Stimulated activated naive B cell treated with anti-CD40 and anti-IgM and Interleukin-4, amounts not matched to agents 10 μg/mL and 1 μg/mL and 100 μg/mL, for 72 hours (primary cell): Measurements from ENCODE around the gene MON1B.
"Not testable (repeated sequence)": the region's sequence is repeated elsewhere in the genome, so short reads cannot be mapped to it uniquely, and the experiment has no call there.

Source experiments
- ATAC-seq, 2 donors: fragments of 150-1000 bp; cut with Tn5 transposase; replicated peaks; 2 replicates each; pipeline ENCODE4 v1.10.0; 2021; ENCODE audit warnings: moderate library complexity in 1 of 2
- DNase-seq: peaks from one replicate; pipeline ENCODE4 v3.0.0; 2021
- H3K27ac Mint-ChIP-seq: one replicate; pipeline ENCODE4 v1.8.0; 2022; ENCODE audit warnings: mild to moderate bottlenecking, mixed read lengths
- H3K27me3 Mint-ChIP-seq, 2 donors: one replicate each; pipeline ENCODE4 v1.8.0; 2022; ENCODE audit warnings: mixed read lengths in 2 of 2
- H3K36me3 Mint-ChIP-seq, 2 donors: one replicate each; pipeline ENCODE4 v1.8.0; 2022; ENCODE audit warnings: mixed read lengths in 2 of 2, mild to moderate bottlenecking in 1 of 2
- H3K4me1 Mint-ChIP-seq, 2 donors: one replicate each; pipeline ENCODE4 v1.8.0; 2022; ENCODE audit warnings: mixed read lengths in 2 of 2, mild to moderate bottlenecking in 1 of 2
- H3K4me3 Mint-ChIP-seq, 2 donors: one replicate each; pipeline ENCODE4 v1.8.0; 2022; ENCODE audit warnings: mild to moderate bottlenecking in 2 of 2, mixed read lengths in 2 of 2, moderate library complexity in 1 of 2
- H3K9me3 Mint-ChIP-seq, 2 donors: one replicate each; pipeline ENCODE4 v1.8.0; 2022; ENCODE audit warnings: mixed read lengths in 2 of 2, mild to moderate bottlenecking in 1 of 2

The MON1B gene

DNA sequence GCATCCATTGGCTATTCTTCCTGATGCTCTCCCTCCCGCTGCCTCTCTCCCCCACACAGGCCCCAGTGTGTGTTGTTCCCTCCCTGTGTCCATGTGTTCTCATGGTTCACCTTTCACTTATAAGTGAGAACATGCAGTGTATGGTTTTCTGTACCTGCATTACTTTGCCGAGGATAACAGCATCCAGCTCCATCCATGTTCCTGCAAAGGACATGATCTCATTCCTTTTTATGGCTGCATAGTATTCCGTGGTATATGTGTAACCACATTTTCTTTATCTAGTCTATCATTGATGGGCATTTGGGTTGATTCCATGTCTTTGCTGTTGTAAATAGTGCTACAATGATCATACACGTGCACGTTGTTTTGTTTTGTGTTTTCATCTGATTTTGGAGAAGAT lies 51.5 kb downstream of the MON1B start:
- not testable (repeated sequence) for ATAC-seq, H3K4me3 Mint-ChIP-seq, DNase-seq, H3K9me3 Mint-ChIP-seq, H3K27ac Mint-ChIP-seq, H3K4me1 Mint-ChIP-seq, H3K36me3 Mint-ChIP-seq
- H3K27me3 Mint-ChIP-seq, result peaks cover 9 to 11% of the 10 kb centered on the region in 2 donors

DNA sequence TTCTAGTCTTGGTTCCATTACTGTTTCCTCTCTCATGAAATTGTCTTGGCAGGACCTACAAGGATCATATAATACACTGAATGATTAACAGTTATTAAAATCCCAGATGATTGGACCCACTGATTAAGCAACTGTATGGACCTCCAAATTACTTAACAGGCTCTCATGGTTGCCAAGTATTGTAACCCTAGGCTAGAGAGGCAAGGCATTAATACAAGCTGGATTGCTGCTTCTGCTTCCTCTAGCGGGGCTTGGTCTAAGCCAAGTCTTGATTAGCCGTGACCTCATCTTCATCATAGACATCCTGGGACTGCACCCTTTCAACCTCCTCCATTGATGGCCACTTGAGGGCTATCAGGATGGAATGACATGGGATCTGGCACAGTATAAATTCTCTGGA lies 55.2 kb downstream of the MON1B start:
- ATAC-seq (no peak), DNase-seq (no peak)
- no peaks in the 10 kb centered on the region for H3K27me3 Mint-ChIP-seq
- peaks cover 0 to 4% of the 10 kb centered on the region in 2 donors for H3K4me1 Mint-ChIP-seq
- no peak overlapping the region for H3K4me3 Mint-ChIP-seq
- H3K9me3 Mint-ChIP-seq, result peaks cover 0 to 1% of the 10 kb centered on the region in 2 donors
- no peaks in the 10 kb centered on the region for H3K36me3 Mint-ChIP-seq
- H3K27ac Mint-ChIP-seq, result no peak overlapping the region

- H3K27ac Mint-ChIP-seq, result no peak overlapping the region
- no peak for DNase-seq
- H3K36me3 Mint-ChIP-seq, result no peaks in the 10 kb centered on the region
- H3K4me1 Mint-ChIP-seq, result peaks cover 0 to 3% of the 10 kb centered on the region in 2 donors
- no peaks in the 10 kb centered on the region for H3K9me3 Mint-ChIP-seq
- H3K4me3 Mint-ChIP-seq, result no peak overlapping the region
- H3K27me3 Mint-ChIP-seq, result peaks cover 10 to 14% of the 10 kb centered on the region in 2 donors
- ATAC-seq, result no peak
Observed at GRCh38 chr16:77250400-77250799, 59.4 kb downstream of the MON1B start.
